IPS DF 4.7 (cell line): Measurements from ENCODE around the gene MOB1B.
"Not testable (repeated sequence)": the region's sequence is repeated elsewhere in the genome, so short reads cannot be mapped to it uniquely, and the experiment has no call there.

Source experiments
- DNase-seq: peaks from one replicate; pipeline ENCODE4 v3.0.0-alpha.2; 2013; ENCODE audit warnings: low spot score; ENCODE audit errors: extremely low read depth

The MOB1B gene

GRCh38 chr4:71008196-71008595 is 106.0 kb downstream of the MOB1B start:
- no peak for DNase-seq

DNA sequence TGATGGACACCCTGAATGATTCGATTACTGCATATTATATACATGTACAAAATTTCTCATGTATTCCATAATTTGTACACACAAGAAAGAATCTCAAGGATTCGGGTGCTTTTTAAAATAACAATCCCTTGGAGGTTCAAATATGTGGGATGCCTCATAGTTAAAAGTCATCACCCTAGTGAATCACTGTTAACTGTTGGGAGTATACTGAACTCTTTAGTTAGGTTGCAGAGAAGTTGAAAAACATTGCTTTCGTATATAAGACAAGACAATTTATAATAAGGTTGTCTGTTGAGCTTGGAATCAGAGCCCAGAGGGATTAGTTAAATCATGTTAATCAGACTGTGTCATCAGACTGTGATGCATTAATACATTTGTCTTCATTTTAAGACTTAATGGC is 106.9 kb downstream of the MOB1B start:
- no peak for DNase-seq

DNA sequence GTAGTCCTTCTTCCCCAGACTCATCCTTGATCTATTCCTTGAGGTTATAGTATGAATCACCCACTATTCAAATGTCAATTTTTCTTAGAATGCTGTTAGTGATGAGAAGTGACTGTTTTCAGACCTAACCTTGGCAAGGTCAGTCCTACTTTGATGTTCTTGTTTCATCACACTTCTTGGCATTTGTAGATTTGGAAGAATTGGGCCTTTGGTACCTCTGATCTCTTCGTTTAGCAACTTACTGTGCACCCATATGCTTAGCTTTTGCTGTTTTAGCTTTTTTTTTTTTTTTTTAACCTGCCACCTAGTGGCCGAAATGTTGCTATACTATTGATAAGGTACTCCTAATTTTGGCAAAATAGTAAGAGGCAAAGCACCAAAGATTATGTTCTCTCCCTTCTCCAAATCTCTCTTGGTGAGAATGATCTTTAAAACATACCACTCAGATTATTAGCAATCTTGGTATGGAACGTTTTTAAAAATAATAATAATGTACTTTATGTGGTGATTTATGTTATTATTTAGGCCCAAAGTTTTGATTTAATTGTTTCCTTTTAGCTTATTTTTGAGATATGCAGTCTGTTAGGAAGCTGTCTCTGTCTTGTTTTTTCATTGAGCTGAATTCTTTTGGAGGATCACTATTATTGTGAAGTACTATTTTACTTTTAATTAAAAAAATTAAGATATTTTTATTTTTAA is 107.9 kb downstream of the MOB1B start:
- DNase-seq = no peak

DNA sequence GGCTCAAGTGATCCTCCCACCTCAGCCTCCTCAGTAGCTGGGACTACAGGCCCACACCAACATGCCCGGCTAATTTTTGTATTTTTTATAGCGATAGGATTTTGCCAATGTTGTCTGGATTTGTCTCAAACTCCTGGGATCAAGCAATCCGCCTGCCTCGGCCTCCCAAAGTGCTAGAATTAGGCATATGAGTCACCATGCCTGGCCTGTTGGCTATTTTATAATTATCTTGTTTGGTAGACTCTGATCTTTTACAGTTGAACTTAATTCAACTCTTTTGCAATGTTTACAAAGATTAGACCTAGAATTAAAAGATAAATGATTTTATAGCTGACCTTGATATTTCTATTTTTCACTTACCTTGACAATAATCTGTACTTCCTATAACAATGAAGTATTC is 109.3 kb downstream of the MOB1B start:
- DNase-seq = no peak

- not testable (repeated sequence) for DNase-seq
These were observed 115.2 kb downstream of the MOB1B start for GRCh38 chr4:71017391-71017790.

DNA sequence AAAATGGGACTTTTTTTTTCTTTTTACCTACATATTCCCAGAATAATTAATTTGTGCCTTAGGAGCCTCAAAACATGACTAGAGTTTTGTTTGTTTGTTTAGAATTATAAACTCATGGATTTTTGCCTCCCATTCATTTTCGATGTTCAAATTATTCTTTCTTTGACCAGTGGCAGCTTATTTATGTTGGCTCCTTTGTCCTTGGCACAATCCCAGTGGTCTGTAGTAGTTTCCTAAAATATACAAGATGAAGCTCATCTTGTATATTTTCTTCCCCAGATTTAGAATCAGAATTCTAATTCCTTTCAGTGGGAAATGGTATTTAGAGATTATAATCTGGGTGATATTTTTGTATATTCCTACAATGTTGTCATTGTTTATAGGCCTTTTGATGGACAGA is 118.4 kb downstream of the MOB1B start:
- DNase-seq = no peak

DNA sequence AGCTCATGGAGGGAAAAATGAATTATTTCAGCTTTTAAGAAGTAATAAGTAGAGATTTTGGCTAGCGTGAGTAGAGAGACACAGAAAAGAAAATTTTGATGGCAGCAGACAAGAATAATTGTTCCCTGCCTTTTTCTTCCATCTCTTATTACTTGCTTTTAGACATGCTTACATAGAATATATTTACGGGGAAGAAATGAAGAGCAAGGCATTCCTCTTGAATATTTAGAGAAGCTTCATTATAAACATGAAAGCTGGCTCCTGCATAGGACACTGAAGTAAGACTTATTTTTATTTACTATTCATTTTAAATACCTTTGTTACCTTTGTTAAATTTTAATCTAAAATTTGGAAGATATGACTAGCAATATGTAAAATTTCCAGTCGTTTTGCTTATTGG is 123.5 kb downstream of the MOB1B start:
- no peak for DNase-seq

GRCh38 chr4:71026086-71026485 is 123.9 kb downstream of the MOB1B start:
- DNase-seq = no peak

DNA sequence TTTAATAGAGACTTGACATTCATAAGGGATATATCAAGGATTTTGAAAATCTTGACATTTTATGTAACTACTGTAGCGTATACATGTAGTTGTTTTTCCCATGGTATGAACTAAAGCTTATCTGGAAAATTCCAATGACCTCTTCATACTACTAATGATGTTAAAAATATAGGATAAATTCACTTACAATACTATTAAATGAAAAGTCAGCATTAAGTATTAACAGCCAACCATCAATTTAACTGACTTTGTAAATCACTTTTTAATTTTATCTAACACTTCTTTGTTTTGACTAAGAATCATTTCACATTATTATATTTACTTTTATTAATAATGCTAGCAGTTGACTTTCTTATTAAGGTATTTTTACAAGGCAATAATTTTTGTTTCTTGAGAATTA is 125.4 kb downstream of the MOB1B start:
- DNase-seq = no peak

- no peak for DNase-seq
These were observed 127.3 kb downstream of the MOB1B start for GRCh38 chr4:71029504-71029903.

- not testable (repeated sequence) for DNase-seq
These were observed 129.9 kb downstream of the MOB1B start for GRCh38 chr4:71032106-71032505.
